Esophagus muscularis mucosa (tissue), 4 donors: Measurements from ENCODE around the gene VSNL1. TPM values are rescaled to one million over a fixed set of nuclear protein-coding genes. Genes with fewer than 3 reads are reported as not detected.
A peak's percentile ranks its signal among the peaks of the same experiment; 100 is the strongest.

ENCODE experiments used
- DNase-seq: peaks from one replicate; pipeline ENCODE4 v3.0.0-alpha.2; 2017; ENCODE audit errors: extremely low spot score
- H3K27ac ChIP-seq, 4 donors: fragments of 200-600 bp; sonication (generic); replicated peaks in 1 of 4; 1 replicate in 3 of 4; 2 replicates in 1 of 4; pipeline ENCODE4 v1.5.1; 2016 to 2019; ENCODE audit warnings: mild to moderate bottlenecking in 1 of 4
- H3K27me3 ChIP-seq, 4 donors: fragments of 200-600 bp; sonication (generic); one replicate each; pipeline versions ENCODE4 v1.5.1 to v1.6.0; 2016 to 2019
- H3K36me3 ChIP-seq, 4 donors: fragments of 200-600 bp; sonication (generic); one replicate each; pipeline ENCODE4 v1.5.1; 2016 to 2019
- H3K4me1 ChIP-seq, 4 donors: fragments of 200-600 bp; sonication (generic); one replicate each; pipeline ENCODE4 v1.5.1; 2016 to 2019
- H3K4me3 ChIP-seq, 4 donors: fragments of 200-600 bp; sonication (generic); 1 replicate in 2 of 4; 2 replicates in 2 of 4; pipeline ENCODE4 v1.5.1; 2016 to 2019; ENCODE audit warnings: mild to moderate bottlenecking in 4 of 4, moderate library complexity in 1 of 4
- H3K9me3 ChIP-seq, 4 donors: fragments of 200-600 bp; sonication (generic); 1 replicate in 3 of 4; 2 replicates in 1 of 4; pipeline ENCODE4 v1.5.1; 2016 to 2019
- CTCF ChIP-seq, 3 experiments: fragments of 200-600 bp in 2 of 3; fragments of 450-650 bp in 1 of 3; sonication (generic) in 2 of 3; IDR thresholded peaks; one replicate each; pipeline ENCODE4 v1.5.1; 2017 to 2019; ENCODE audit warnings: antibody characterized with exemption in 3 of 3, mild to moderate bottlenecking in 2 of 3, moderate library complexity in 1 of 3
- EP300 ChIP-seq: sonication (generic); formaldehyde crosslinking; IDR thresholded peaks from one replicate; pipeline ENCODE4 v1.6.1; 2017; ENCODE audit warnings: antibody characterized with exemption
- POLR2A ChIP-seq: fragments of 450-650 bp; IDR thresholded peaks from one replicate; pipeline ENCODE4 v1.6.1; 2017; ENCODE audit warnings: antibody characterized with exemption, moderate library complexity, mild to moderate bottlenecking, low read depth
- POLR2AphosphoS5 ChIP-seq, 2 donors: sonication (generic); formaldehyde crosslinking; IDR thresholded peaks; one replicate each; pipeline ENCODE4 v1.6.1; 2017; ENCODE audit warnings: antibody characterized with exemption in 2 of 2
- WGBS: methylation state at CpG from one replicate; pipeline ENCODE4 v1.1.5; 2018; 5-methylcytosine and 5-hydroxymethylcytosine counted together
- intact Hi-C: fragments of 100-400 bp; cut with DNase I; formaldehyde crosslinking; loops from one replicate; pipeline ENCODE4 v1.15.1; 2023
- total RNA-seq, 4 donors: library from RNA; depleted of rRNA; stranded (reverse); fragments of >200 nt; gene quantifications; one replicate each; pipeline versions ENCODE4 v1.1.0 to v1.2.1, GENCODE V29; 2016

VSNL1 gene
- total RNA-seq, 4 donors from 2014 or later = 0.17 to 4.6 (median 2.1) TPM; not detected in 1

GRCh38 chr2:17515652-17516051, 24.8 kb upstream of the VSNL1 start:
- H3K4me1 ChIP-seq = peaks cover 6 to 24% (median 12%) of the 10 kb centered on the region in 4 donors
- no peak for TF ChIP-seq POLR2AphosphoS5 (IDR thresholded peaks at IDR 0.05)
- no peak for TF ChIP-seq CTCF (IDR thresholded peaks at IDR 0.05)
- TF ChIP-seq POLR2A = no peak
- TF ChIP-seq EP300 = no peak
- H3K9me3 ChIP-seq = no peaks in the 10 kb centered on the region
- no peak for DNase-seq
- no peaks in the 10 kb centered on the region for H3K27me3 ChIP-seq
- intact Hi-C loops = no loop called here
- H3K36me3 ChIP-seq = no peaks in the 10 kb centered on the region
- no peak overlapping the region for H3K27ac ChIP-seq
- no peak overlapping the region for H3K4me3 ChIP-seq

DNA sequence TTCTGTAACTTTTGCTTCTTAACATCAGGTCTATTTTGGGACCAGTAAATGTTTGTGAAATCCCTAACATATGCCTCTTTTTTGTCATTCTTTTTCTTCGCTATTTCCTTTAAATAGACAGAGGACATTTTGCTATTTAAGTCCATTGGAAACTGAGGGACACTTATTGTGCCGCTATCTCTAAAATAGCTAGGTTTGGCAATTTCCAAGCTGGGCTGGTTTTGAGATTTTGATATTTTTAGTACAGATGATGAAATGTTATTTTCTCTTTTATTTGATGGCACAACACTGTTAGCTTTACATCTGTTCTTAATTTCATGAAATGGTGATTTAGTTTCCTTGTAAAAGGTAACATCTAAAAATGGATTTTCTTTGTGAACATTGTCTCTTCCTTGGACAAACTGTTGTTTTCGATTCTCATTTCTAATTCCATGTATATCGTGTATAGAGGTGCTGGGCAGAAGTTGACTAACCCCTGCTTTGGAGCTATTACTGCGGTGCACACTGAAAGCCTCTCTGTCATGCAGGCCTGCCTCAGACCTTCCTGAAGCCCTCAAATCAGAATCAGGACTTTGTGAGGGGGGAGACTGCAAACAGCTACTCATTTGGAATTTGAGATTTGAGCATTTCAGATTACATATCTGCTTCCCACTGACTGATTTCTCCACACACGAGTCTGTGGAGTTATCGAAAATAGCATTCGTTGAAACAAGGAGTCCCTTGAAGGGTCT, 22.9 kb upstream of the VSNL1 start:
- no peak for DNase-seq
- peaks cover 6 to 24% (median 12%) of the 10 kb centered on the region in 4 donors for H3K4me1 ChIP-seq
- intact Hi-C loops = no loop called here
- H3K4me3 ChIP-seq = peak overlapping the region; percentile 51 to 61 (median 54)
- no peaks in the 10 kb centered on the region for H3K9me3 ChIP-seq
- TF ChIP-seq POLR2A = no peak
- TF ChIP-seq POLR2AphosphoS5 (IDR thresholded peaks at IDR 0.05) = no peak
- no peak for TF ChIP-seq CTCF (IDR thresholded peaks at IDR 0.05)
- no peak for TF ChIP-seq EP300
- no peaks in the 10 kb centered on the region for H3K27me3 ChIP-seq
- H3K27ac ChIP-seq = peak overlapping the region; percentile 81 to 88 (median 82)
- H3K36me3 ChIP-seq = no peaks in the 10 kb centered on the region
- WGBS = 41% methylated on average over 8 of the region's 8 CpGs

- peak; percentile 97 for DNase-seq
- no peaks in the 10 kb centered on the region for H3K36me3 ChIP-seq
- WGBS = 3% methylated on average over 36 of the region's 38 CpGs
- TF ChIP-seq EP300 (no peak), POLR2A (no peak), POLR2AphosphoS5 (IDR thresholded peaks at IDR 0.05) (peak; percentile 47 to 54), CTCF (IDR thresholded peaks at IDR 0.05) (peak in 1 of 3 experiments; percentile 8)
- H3K9me3 ChIP-seq = no peaks in the 10 kb centered on the region
- H3K4me3 ChIP-seq = peak within 1 kb of the TSS; percentile 51 to 61 (median 54)
- intact Hi-C loops = no loop called here
- peaks cover 6 to 24% (median 12%) of the 10 kb centered on the region in 4 donors for H3K4me1 ChIP-seq
- no peaks in the 10 kb centered on the region for H3K27me3 ChIP-seq
- H3K27ac ChIP-seq = peak within 1 kb of the TSS; percentile 81 to 88 (median 82)
Observed at GRCh38 chr2:17518212-17519154, 22.0 kb upstream of the VSNL1 start, which contains the start of gene RAD51AP2. TSS of gene RAD51AP2 (minus strand) at chr2:17518440. CDS start at chr2:17518415, 25 bp downstream.

- Histone ChIP-seq H3K9me3 (no peaks in the 10 kb centered on the region), H3K4me1 (peaks cover 6 to 24% (median 12%) of the 10 kb centered on the region in 4 donors), H3K4me3 (no peak overlapping the region), H3K27ac (peak overlapping the region in 1 of 4 donors; percentile 88), H3K27me3 (no peaks in the 10 kb centered on the region), H3K36me3 (no peaks in the 10 kb centered on the region)
- DNase-seq = no peak
- TF ChIP-seq POLR2AphosphoS5 (IDR thresholded peaks at IDR 0.05) (no peak), CTCF (IDR thresholded peaks at IDR 0.05) (no peak), POLR2A (no peak), EP300 (no peak)
- intact Hi-C loops = no loop called here
Observed at GRCh38 chr2:17519486-17519885, 21.0 kb upstream of the VSNL1 start.
